ENCODE data around the gene MNAT1. TPM values are rescaled to one million over a fixed set of nuclear protein-coding genes. Genes with fewer than 3 reads are reported as not detected.

Gene MNAT1
- total and polyA plus RNA-seq, 12 donors, result 13.9 to 35.3 (median 27.2) TPM

- DNase-seq (no peak), ATAC-seq (no peak)
- H3K36me3 ChIP-seq, result no peaks in the 10 kb centered on the region
- no peaks in the 10 kb centered on the region for H3K27me3 ChIP-seq
- no peak overlapping the region for H3K27ac ChIP-seq
- intact Hi-C loops (cut with DNase I), result no loop called here
- H3K4me1 ChIP-seq, result no peaks in the 10 kb centered on the region
- TF ChIP-seq CTCF (IDR thresholded peaks at IDR 0.05), result no peak
- no peaks in the 10 kb centered on the region for H3K9me3 ChIP-seq
- 89 to 93% methylated on average over 1 of the region's 1 CpG for WGBS, 2 donors
- no peak overlapping the region for H3K4me3 ChIP-seq
These were observed 196.7 kb downstream of the MNAT1 start for GRCh38 chr14:60931218-60931617.

GRCh38 chr14:60933920-60934655 is 199.5 kb downstream of the MNAT1 start:
- TF ChIP-seq CTCF (IDR thresholded peaks at IDR 0.05), result no peak
- Histone ChIP-seq H3K27me3 (no peaks in the 10 kb centered on the region), H3K27ac (no peak overlapping the region), H3K36me3 (no peaks in the 10 kb centered on the region), H3K4me1 (no peaks in the 10 kb centered on the region), H3K9me3 (peaks cover 0 to 3% (median 0%) of the 10 kb centered on the region in 11 donors), H3K4me3 (no peak overlapping the region)
- ATAC-seq (no peak), DNase-seq (no peak)
- intact Hi-C loops (cut with DNase I), result no loop called here
- WGBS, 2 donors, result 77 to 80% methylated on average over 8 of the region's 8 CpGs

- Histone ChIP-seq H3K9me3 (peaks cover 0 to 3% (median 0%) of the 10 kb centered on the region in 11 donors), H3K36me3 (no peaks in the 10 kb centered on the region), H3K27ac (no peak overlapping the region), H3K27me3 (no peaks in the 10 kb centered on the region), H3K4me3 (no peak overlapping the region), H3K4me1 (no peaks in the 10 kb centered on the region)
- ATAC-seq (no peak), DNase-seq (no peak)
- intact Hi-C loops (cut with DNase I), result no loop called here
- TF ChIP-seq CTCF (IDR thresholded peaks at IDR 0.05), result no peak
These were observed 200.8 kb downstream of the MNAT1 start for GRCh38 chr14:60935319-60935718.

GRCh38 chr14:60943637-60944032 is 209.1 kb downstream of the MNAT1 start:
- Histone ChIP-seq H3K27me3 (no peaks in the 10 kb centered on the region), H3K9me3 (no peaks in the 10 kb centered on the region), H3K27ac (peak overlapping the region in 4 of 10 donors; percentile 17 to 46 (median 32)), H3K4me1 (peaks cover 0 to 19% (median 13%) of the 10 kb centered on the region in 9 donors), H3K36me3 (no peaks in the 10 kb centered on the region), H3K4me3 (no peak overlapping the region)
- intact Hi-C loops (cut with DNase I), result no loop called here
- WGBS, 2 donors, result 86 to 87% methylated on average over 1 of the region's 1 CpG
- no peak for TF ChIP-seq CTCF (IDR thresholded peaks at IDR 0.05)
- DNase-seq (no peak), ATAC-seq (no peak)

Measured in heart right ventricle (tissue), 16 donors.